22Rv1 (cell line): ENCODE results near the gene TUBB1.

Experiments used
- ZFX ChIP-seq: fragments of 450-650 bp; IDR thresholded peaks from 2 replicates; pipeline ENCODE4 v1.6.1; 2017; ENCODE audit warnings: antibody characterized with exemption, borderline replicate concordance
- TF ChIP-seq, protein P1 (sequence below): fragments of 450-650 bp; IDR thresholded peaks from 2 replicates; pipeline ENCODE4 v1.5.1; 2017; ENCODE audit warnings: mild to moderate bottlenecking

DNA sequence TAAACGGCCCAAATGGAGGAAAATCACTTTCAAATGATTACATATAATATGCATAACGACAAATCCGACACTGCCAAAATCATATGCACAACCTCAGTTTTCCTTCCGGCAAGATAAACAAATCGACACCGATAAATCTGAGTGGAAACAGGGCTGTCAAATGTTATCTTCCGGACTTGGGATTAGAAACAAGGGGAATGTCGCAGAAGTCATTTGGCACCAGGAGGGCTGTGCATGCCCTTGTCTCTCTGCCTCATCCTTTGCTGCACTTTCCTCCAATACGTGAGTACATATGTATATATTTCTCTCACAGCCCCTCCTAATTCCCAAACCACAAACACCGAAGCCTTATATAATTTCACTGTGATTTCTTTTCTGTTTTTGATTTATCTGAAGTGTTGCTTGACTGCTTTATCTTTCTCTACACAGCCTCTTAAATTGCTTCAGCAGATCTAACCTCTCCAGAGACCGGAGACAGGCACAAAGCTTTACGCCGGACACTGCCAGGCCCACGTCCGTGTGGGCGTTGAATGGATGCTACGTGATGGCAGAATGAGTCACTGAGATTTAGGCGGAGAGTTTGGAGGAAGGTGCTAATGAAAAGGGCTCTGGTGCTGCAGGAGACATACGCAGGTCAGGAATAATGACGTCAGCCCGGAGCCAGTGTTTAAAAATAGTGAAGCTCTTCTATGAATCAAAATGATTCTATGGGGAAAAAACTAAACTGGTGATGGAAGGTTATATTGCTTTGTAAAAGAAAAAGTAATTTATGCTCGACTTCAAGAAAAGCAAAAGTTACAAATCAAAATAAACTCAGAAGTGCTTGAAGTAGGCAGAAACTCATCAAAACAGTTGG, 44.4 kb downstream of the TUBB1 start:
- TF ChIP-seq, protein P1, sequence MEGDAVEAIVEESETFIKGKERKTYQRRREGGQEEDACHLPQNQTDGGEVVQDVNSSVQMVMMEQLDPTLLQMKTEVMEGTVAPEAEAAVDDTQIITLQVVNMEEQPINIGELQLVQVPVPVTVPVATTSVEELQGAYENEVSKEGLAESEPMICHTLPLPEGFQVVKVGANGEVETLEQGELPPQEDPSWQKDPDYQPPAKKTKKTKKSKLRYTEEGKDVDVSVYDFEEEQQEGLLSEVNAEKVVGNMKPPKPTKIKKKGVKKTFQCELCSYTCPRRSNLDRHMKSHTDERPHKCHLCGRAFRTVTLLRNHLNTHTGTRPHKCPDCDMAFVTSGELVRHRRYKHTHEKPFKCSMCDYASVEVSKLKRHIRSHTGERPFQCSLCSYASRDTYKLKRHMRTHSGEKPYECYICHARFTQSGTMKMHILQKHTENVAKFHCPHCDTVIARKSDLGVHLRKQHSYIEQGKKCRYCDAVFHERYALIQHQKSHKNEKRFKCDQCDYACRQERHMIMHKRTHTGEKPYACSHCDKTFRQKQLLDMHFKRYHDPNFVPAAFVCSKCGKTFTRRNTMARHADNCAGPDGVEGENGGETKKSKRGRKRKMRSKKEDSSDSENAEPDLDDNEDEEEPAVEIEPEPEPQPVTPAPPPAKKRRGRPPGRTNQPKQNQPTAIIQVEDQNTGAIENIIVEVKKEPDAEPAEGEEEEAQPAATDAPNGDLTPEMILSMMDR: no peak
- TF ChIP-seq ZFX: no peak
